GM21825 (cell line): ENCODE data around the gene CORO2A.
"Not testable (repeated sequence)": the region's sequence is repeated elsewhere in the genome, so short reads cannot be mapped to it uniquely, and the experiment has no call there.

ENCODE experiments used
- ATAC-seq: cut with Tn5 transposase; IDR thresholded peaks from one replicate; pipeline ENCODE4 v1.9.1; 2021; ENCODE audit warnings: mild to moderate bottlenecking, moderate library complexity; ENCODE audit not compliant: unreplicated experiment

Gene CORO2A

GRCh38 chr9:98091735-98092612, 100.5 kb downstream of the CORO2A start:
- no peak for ATAC-seq

- not testable (repeated sequence) for ATAC-seq
Observed at GRCh38 chr9:98090674-98091073, 101.8 kb downstream of the CORO2A start.

- no peak for ATAC-seq
Observed at GRCh38 chr9:98087420-98088354, 104.8 kb downstream of the CORO2A start.

GRCh38 chr9:98086461-98086860, 106.0 kb downstream of the CORO2A start:
- ATAC-seq = no peak

GRCh38 chr9:98085944-98086343, 106.5 kb downstream of the CORO2A start:
- no peak for ATAC-seq

- no peak for ATAC-seq
Observed at GRCh38 chr9:98085058-98085457, 107.4 kb downstream of the CORO2A start.

- ATAC-seq = no peak
Observed at GRCh38 chr9:98084396-98084795, 108.0 kb downstream of the CORO2A start.

- no peak for ATAC-seq
Observed at GRCh38 chr9:98083566-98084183, 108.8 kb downstream of the CORO2A start.

GRCh38 chr9:98083061-98083501, 109.4 kb downstream of the CORO2A start:
- no peak for ATAC-seq

GRCh38 chr9:98081477-98082219, 110.8 kb downstream of the CORO2A start:
- no peak for ATAC-seq

GRCh38 chr9:98080780-98081179, 111.7 kb downstream of the CORO2A start:
- no peak for ATAC-seq

- no peak for ATAC-seq
Observed at GRCh38 chr9:98080326-98080725, 112.1 kb downstream of the CORO2A start.

- no peak for ATAC-seq
Observed at GRCh38 chr9:98078895-98079294, 113.5 kb downstream of the CORO2A start.

GRCh38 chr9:98076514-98076890, 115.9 kb downstream of the CORO2A start:
- ATAC-seq = not testable (repeated sequence)

- ATAC-seq = no peak
Observed at GRCh38 chr9:98075332-98075805, 117.1 kb downstream of the CORO2A start.

GRCh38 chr9:98074115-98074990, 118.1 kb downstream of the CORO2A start:
- no peak for ATAC-seq

- ATAC-seq = no peak
Observed at GRCh38 chr9:98071737-98072136, 120.7 kb downstream of the CORO2A start.
